Gastroesophageal sphincter (tissue), 3 donors: ENCODE results near the gene GRID1.

Experiments used
- CTCF ChIP-seq, 4 experiments: fragments of 200-600 bp in 2 of 4; fragments of 450-650 bp in 2 of 4; sonication (generic) in 1 of 4; IDR thresholded peaks; one replicate each; pipeline ENCODE4 v1.5.1; 2017 to 2019; ENCODE audit warnings: antibody characterized with exemption in 4 of 4, mild to moderate bottlenecking in 2 of 4, moderate library complexity in 2 of 4
- EP300 ChIP-seq: sonication (generic); formaldehyde crosslinking; IDR thresholded peaks from one replicate; pipeline ENCODE4 v1.6.1; 2017; ENCODE audit warnings: antibody characterized with exemption, mild to moderate bottlenecking
- POLR2A ChIP-seq, 2 donors: fragments of 450-650 bp; IDR thresholded peaks; one replicate each; pipeline ENCODE4 v1.6.1; 2017; ENCODE audit warnings: antibody characterized with exemption in 2 of 2, mild to moderate bottlenecking in 2 of 2, moderate library complexity in 1 of 2
- POLR2AphosphoS5 ChIP-seq: sonication (generic); formaldehyde crosslinking; IDR thresholded peaks from one replicate; pipeline ENCODE4 v1.6.1; 2017; ENCODE audit warnings: antibody characterized with exemption

GRCh38 chr10:86254081-86254480 is 112.5 kb downstream of the GRID1 start:
- TF ChIP-seq CTCF (IDR thresholded peaks at IDR 0.05) = no peak
- TF ChIP-seq POLR2A (IDR thresholded peaks at IDR 0.05) = no peak
- TF ChIP-seq POLR2AphosphoS5 = no peak
- no peak for TF ChIP-seq EP300
